HL-60 (cell line): Measurements from ENCODE around the gene SLAIN2.

Experiments used
- DNase-seq, 2 experiments: peaks; one replicate each; pipeline ENCODE4 v3.0.0-alpha.2; 2010 to 2020; ENCODE audit warnings: low read depth in 1 of 2, low spot score in 1 of 2
- H3K27ac ChIP-seq: fragments of 250-450 bp; sonication (Bioruptor Pico); replicated peaks from 2 replicates; pipeline ENCODE4 v1.5.1; 2020; ENCODE audit warnings: mild to moderate bottlenecking, moderate library complexity
- H3K27me3 ChIP-seq: fragments of 250-450 bp; sonication (Bioruptor Pico); 2 replicates; pipeline ENCODE4 v1.5.1; 2021; ENCODE audit warnings: mild to moderate bottlenecking, moderate library complexity; ENCODE audit not compliant: insufficient read depth, poor library complexity, severe bottlenecking
- H3K4me3 ChIP-seq: replicated peaks from 2 replicates; pipeline ENCODE4 v1.5.1; 2011; ENCODE audit warnings: mild to moderate bottlenecking, control low read depth, low read length; ENCODE audit not compliant: insufficient read depth
- CTCF ChIP-seq: IDR thresholded peaks from one replicate; pipeline ENCODE4 v1.5.1; 2011; ENCODE audit warnings: low read length, control low read depth, inconsistent platforms; ENCODE audit not compliant: insufficient read depth
- GABPA ChIP-seq: IDR thresholded peaks from 2 replicates; pipeline ENCODE4 v1.6.1; 2012; ENCODE audit warnings: low read depth
- POLR2AphosphoS5 ChIP-seq: IDR thresholded peaks from 2 replicates; pipeline ENCODE4 v1.6.1; 2012; ENCODE audit warnings: low read depth
- REST ChIP-seq: IDR thresholded peaks from 2 replicates; pipeline ENCODE4 v1.6.1; 2012; ENCODE audit warnings: low read depth; ENCODE audit not compliant: insufficient replicate concordance
- SPI1 ChIP-seq: IDR thresholded peaks from 2 replicates; pipeline ENCODE4 v1.6.1; 2012; ENCODE audit warnings: low read depth, mild to moderate bottlenecking, borderline replicate concordance

The SLAIN2 gene

GRCh38 chr4:48432017-48432416 is 90.7 kb downstream of the SLAIN2 start:
- TF ChIP-seq POLR2AphosphoS5 (no peak), SPI1 (no peak), REST (no peak), CTCF (no peak), GABPA (no peak)

GRCh38 chr4:48436318-48436717 is 95.0 kb downstream of the SLAIN2 start:
- H3K27ac ChIP-seq: no peak overlapping the region
- H3K27me3 ChIP-seq: no peaks in the 10 kb centered on the region
- H3K4me3 ChIP-seq: no peak overlapping the region
- TF ChIP-seq SPI1 (no peak), GABPA (no peak), REST (no peak), POLR2AphosphoS5 (no peak), CTCF (no peak)
- no peak for DNase-seq

More at GRCh38 chr4:48432017-48432416, 90.7 kb downstream of the SLAIN2 start:
- no peaks in the 10 kb centered on the region for H3K27me3 ChIP-seq
- no peak overlapping the region for H3K27ac ChIP-seq
- DNase-seq: no peak
- H3K4me3 ChIP-seq: no peak overlapping the region

GRCh38 chr4:48439988-48440387 is 98.7 kb downstream of the SLAIN2 start:
- H3K27ac ChIP-seq: no peak overlapping the region; the same call in 1 of the 2 replicates
- H3K27me3 ChIP-seq: no peaks in the 10 kb centered on the region
- no peak for TF ChIP-seq REST
- no peak for TF ChIP-seq CTCF
- TF ChIP-seq POLR2AphosphoS5: no peak
- TF ChIP-seq SPI1: no peak
- TF ChIP-seq GABPA: no peak
- no peak overlapping the region for H3K4me3 ChIP-seq
- no peak for DNase-seq
